Activated CD8-positive, alpha-beta memory T cell treated with anti-CD3 and anti-CD28 coated beads, Interleukin-2, amount 50 U/mL, for 1 hour (primary cell): ENCODE measurements around the gene EFNA2.

Experiments
- DNase-seq: peaks from one replicate; pipeline ENCODE4 v3.0.0-alpha.2; 2020; ENCODE audit errors: extremely low read depth

The EFNA2 gene

GRCh38 chr19:1260749-1261537 is 24.7 kb upstream of the EFNA2 start:
- peak; percentile 94 for DNase-seq

- no peak for DNase-seq
Observed at GRCh38 chr19:1261538-1261797, 24.2 kb upstream of the EFNA2 start.

- no peak for DNase-seq
Observed at GRCh38 chr19:1261798-1262622, 23.7 kb upstream of the EFNA2 start.

GRCh38 chr19:1262623-1263123 is 23.0 kb upstream of the EFNA2 start:
- DNase-seq = no peak

GRCh38 chr19:1263188-1263587 is 22.5 kb upstream of the EFNA2 start:
- DNase-seq = no peak

- no peak for DNase-seq
Observed at GRCh38 chr19:1264801-1265614, 20.7 kb upstream of the EFNA2 start.

- DNase-seq = no peak
Observed at GRCh38 chr19:1265615-1266128, 20.0 kb upstream of the EFNA2 start.

GRCh38 chr19:1266129-1266915 is 19.4 kb upstream of the EFNA2 start:
- no peak for DNase-seq

- no peak for DNase-seq
Observed at GRCh38 chr19:1266916-1267476, 18.7 kb upstream of the EFNA2 start.

- no peak for DNase-seq
Observed at GRCh38 chr19:1267477-1268225, 18.0 kb upstream of the EFNA2 start.

GRCh38 chr19:1268226-1269064 is 17.2 kb upstream of the EFNA2 start:
- no peak for DNase-seq

GRCh38 chr19:1269065-1269477 is 16.6 kb upstream of the EFNA2 start, which contains the start of gene CIRBP:
Gene CIRBP (plus strand): TSS chr19:1269332. CDS start chr19:1270934, 1,602 bp downstream.
- DNase-seq = peak; percentile 99

GRCh38 chr19:1269478-1270212 is 16.0 kb upstream of the EFNA2 start:
- no peak for DNase-seq

GRCh38 chr19:1270213-1270853 is 15.3 kb upstream of the EFNA2 start:
- no peak for DNase-seq

GRCh38 chr19:1270854-1271527 is 14.7 kb upstream of the EFNA2 start:
- DNase-seq = no peak

- no peak for DNase-seq
Observed at GRCh38 chr19:1271528-1272422, 13.9 kb upstream of the EFNA2 start.
